OCI-LY3 (cell line): ENCODE results near the gene CECR2.

Source experiments
- CTCF ChIP-seq: fragments of 200-600, 300-600 bp; sonication (generic); IDR thresholded peaks from 2 replicates; pipeline ENCODE4 v1.5.1; 2014; ENCODE audit warnings: antibody characterized with exemption, low read length, low read depth
- EZH2phosphoT487 ChIP-seq: fragments of 200-600 bp; shearing (Covaris generic); IDR thresholded peaks from 2 replicates; pipeline ENCODE4 v1.6.1; 2018; ENCODE audit warnings: antibody characterized with exemption, mixed run types, low read depth

GRCh38 chr22:17580441-17581031, 211.3 kb downstream of the CECR2 start:
- TF ChIP-seq CTCF (no peak), EZH2phosphoT487 (no peak)
